ENCODE results near the gene PAAF1.

The PAAF1 gene

DNA sequence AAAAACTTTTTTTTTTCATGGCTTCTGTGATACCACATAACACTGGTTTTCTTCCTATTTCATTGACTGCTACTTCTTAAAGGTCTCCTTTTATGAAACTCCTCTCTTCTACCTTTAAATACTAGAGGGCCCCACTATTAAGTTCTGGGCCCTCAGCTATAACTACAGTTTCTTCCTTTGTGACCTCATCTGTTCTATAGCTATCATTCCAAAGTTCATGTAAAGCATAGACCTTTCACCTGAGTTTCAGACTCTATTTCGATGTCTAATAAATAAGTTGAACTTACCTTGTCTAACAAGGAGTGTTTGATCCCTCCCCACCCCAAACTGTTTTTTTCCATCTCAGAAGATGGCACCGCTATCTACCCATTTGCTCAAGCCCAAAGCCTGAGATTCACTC is 35.2 kb downstream of the PAAF1 start:
- Histone ChIP-seq H3K27ac (ENCODE audit: low read length) (no peak overlapping the region), H3K27me3 (ENCODE audit: low read depth, low read length) (no peaks in the 10 kb centered on the region), H3K4me1 (ENCODE audit: low read length) (no peaks in the 10 kb centered on the region), H3K9me3 (ENCODE audit: insufficient read depth, low read length) (no peaks in the 10 kb centered on the region), H3K4me2 (ENCODE audit: low read length) (no peak overlapping the region), H3K9ac (ENCODE audit: low read length) (no peak overlapping the region), H4K20me1 (ENCODE audit: insufficient read depth, low read length) (no peaks in the 10 kb centered on the region), H2AFZ (ENCODE audit: low read depth, low read length) (no peak overlapping the region), H3K4me3 (ENCODE audit: low read length) (no peak overlapping the region), H3K36me3 (replicated peaks; ENCODE audit: low read depth, low read length) (peaks cover 20% of the 10 kb centered on the region), H3K79me2 (ENCODE audit: low read length) (no peaks in the 10 kb centered on the region)
- TF ChIP-seq EZH2phosphoT487 (IDR thresholded peaks at IDR 0.05; ENCODE audit: low read depth): no peak
- TF ChIP-seq CTCF (IDR thresholded peaks at IDR 0.05; ENCODE audit: low read depth, low read length): no peak

DNA sequence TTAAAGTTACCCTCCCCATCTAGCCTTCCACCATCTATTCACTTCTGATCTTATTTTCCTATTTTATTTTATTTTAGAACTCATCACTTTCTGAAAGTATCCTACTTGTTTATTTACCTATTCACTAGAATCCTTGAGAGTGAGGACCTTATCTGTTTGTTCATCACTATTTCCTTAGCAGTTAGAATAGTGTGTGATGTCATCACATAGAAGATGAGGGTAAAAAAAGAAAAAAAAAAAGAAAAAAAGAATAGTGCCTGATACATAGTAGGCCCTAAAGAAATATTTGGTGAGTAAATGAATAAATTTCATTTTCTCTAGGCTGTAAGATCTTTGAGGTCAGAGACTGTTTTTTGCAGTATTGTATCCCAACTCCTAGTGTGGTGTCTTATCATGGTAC is 36.7 kb downstream of the PAAF1 start:
- no peak for TF ChIP-seq CTCF (IDR thresholded peaks at IDR 0.05; ENCODE audit: low read depth, low read length)
- TF ChIP-seq EZH2phosphoT487 (IDR thresholded peaks at IDR 0.05; ENCODE audit: low read depth): no peak
- H3K27ac ChIP-seq (ENCODE audit: low read length): no peak overlapping the region
- H3K4me1 ChIP-seq (ENCODE audit: low read length): no peaks in the 10 kb centered on the region
- H3K4me2 ChIP-seq (ENCODE audit: low read length): no peak overlapping the region
- H2AFZ ChIP-seq (ENCODE audit: low read depth, low read length): no peak overlapping the region
- H3K79me2 ChIP-seq (ENCODE audit: low read length): no peaks in the 10 kb centered on the region
- peaks cover 20% of the 10 kb centered on the region for H3K36me3 ChIP-seq (replicated peaks; ENCODE audit: low read depth, low read length)
- H3K27me3 ChIP-seq (ENCODE audit: low read depth, low read length): no peaks in the 10 kb centered on the region
- no peaks in the 10 kb centered on the region for H3K9me3 ChIP-seq (ENCODE audit: insufficient read depth, low read length)
- no peak overlapping the region for H3K9ac ChIP-seq (ENCODE audit: low read length)
- H3K4me3 ChIP-seq (ENCODE audit: low read length): no peak overlapping the region
- H4K20me1 ChIP-seq (ENCODE audit: insufficient read depth, low read length): no peaks in the 10 kb centered on the region

DNA sequence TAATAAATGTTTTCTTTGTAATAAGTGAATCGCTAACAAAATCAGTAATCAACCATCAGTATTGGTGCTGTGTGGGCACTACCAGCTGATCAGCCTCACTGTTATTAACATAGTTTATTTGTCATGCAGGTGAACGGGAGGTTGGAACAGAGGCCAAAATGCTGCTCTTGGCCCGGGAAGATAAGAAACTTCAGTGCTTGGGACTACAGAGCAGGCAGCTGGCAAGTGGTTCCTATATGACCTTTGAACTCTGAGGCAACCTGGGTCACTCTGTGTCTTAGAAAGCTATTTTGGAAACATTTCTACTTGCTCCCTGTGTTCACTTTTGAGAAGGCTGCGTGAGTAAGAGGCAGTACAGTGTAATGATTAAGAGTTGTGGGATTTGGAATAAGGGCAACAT is 37.5 kb downstream of the PAAF1 start:
- no peak overlapping the region for H3K27ac ChIP-seq (ENCODE audit: low read length)
- H4K20me1 ChIP-seq (ENCODE audit: insufficient read depth, low read length): no peaks in the 10 kb centered on the region
- no peak overlapping the region for H3K4me2 ChIP-seq (ENCODE audit: low read length)
- peaks cover 25% of the 10 kb centered on the region for H3K36me3 ChIP-seq (replicated peaks; ENCODE audit: low read depth, low read length)
- H2AFZ ChIP-seq (ENCODE audit: low read depth, low read length): no peak overlapping the region
- no peaks in the 10 kb centered on the region for H3K4me1 ChIP-seq (ENCODE audit: low read length)
- no peaks in the 10 kb centered on the region for H3K79me2 ChIP-seq (ENCODE audit: low read length)
- no peak overlapping the region for H3K4me3 ChIP-seq (ENCODE audit: low read length)
- H3K27me3 ChIP-seq (ENCODE audit: low read depth, low read length): no peaks in the 10 kb centered on the region
- TF ChIP-seq EZH2phosphoT487 (IDR thresholded peaks at IDR 0.05; ENCODE audit: low read depth) (no peak), CTCF (IDR thresholded peaks at IDR 0.05; ENCODE audit: low read depth, low read length) (no peak)
- H3K9me3 ChIP-seq (ENCODE audit: insufficient read depth, low read length): no peaks in the 10 kb centered on the region
- H3K9ac ChIP-seq (ENCODE audit: low read length): no peak overlapping the region

- H3K4me3 ChIP-seq (ENCODE audit: low read length): no peak overlapping the region
- H3K9me3 ChIP-seq (ENCODE audit: insufficient read depth, low read length): no peaks in the 10 kb centered on the region
- H3K4me1 ChIP-seq (ENCODE audit: low read length): no peaks in the 10 kb centered on the region
- H3K27me3 ChIP-seq (ENCODE audit: low read depth, low read length): no peaks in the 10 kb centered on the region
- H3K4me2 ChIP-seq (ENCODE audit: low read length): no peak overlapping the region
- H3K27ac ChIP-seq (ENCODE audit: low read length): no peak overlapping the region
- no peak overlapping the region for H2AFZ ChIP-seq (ENCODE audit: low read depth, low read length)
- H3K9ac ChIP-seq (ENCODE audit: low read length): no peak overlapping the region
- no peaks in the 10 kb centered on the region for H4K20me1 ChIP-seq (ENCODE audit: insufficient read depth, low read length)
- no peaks in the 10 kb centered on the region for H3K79me2 ChIP-seq (ENCODE audit: low read length)
- H3K36me3 ChIP-seq (replicated peaks; ENCODE audit: low read depth, low read length): peaks cover 19% of the 10 kb centered on the region
- no peak for TF ChIP-seq CTCF (IDR thresholded peaks at IDR 0.05; ENCODE audit: low read depth, low read length)
- no peak for TF ChIP-seq EZH2phosphoT487 (IDR thresholded peaks at IDR 0.05; ENCODE audit: low read depth)
Observed at GRCh38 chr11:73916435-73916834, 39.6 kb downstream of the PAAF1 start.

Data from OCI-LY3 (cell line).